Cortex of kidney (tissue), 1 donor: ENCODE measurements around the gene CTCFL.
"Not testable (repeated sequence)": the region's sequence is repeated elsewhere in the genome, so short reads cannot be mapped to it uniquely, and the experiment has no call there.

ENCODE experiments used
- DNase-seq: peaks from one replicate; lab custom pipeline; 2025; lab: John Stamatoyannopoulos, UW

CTCFL gene

DNA sequence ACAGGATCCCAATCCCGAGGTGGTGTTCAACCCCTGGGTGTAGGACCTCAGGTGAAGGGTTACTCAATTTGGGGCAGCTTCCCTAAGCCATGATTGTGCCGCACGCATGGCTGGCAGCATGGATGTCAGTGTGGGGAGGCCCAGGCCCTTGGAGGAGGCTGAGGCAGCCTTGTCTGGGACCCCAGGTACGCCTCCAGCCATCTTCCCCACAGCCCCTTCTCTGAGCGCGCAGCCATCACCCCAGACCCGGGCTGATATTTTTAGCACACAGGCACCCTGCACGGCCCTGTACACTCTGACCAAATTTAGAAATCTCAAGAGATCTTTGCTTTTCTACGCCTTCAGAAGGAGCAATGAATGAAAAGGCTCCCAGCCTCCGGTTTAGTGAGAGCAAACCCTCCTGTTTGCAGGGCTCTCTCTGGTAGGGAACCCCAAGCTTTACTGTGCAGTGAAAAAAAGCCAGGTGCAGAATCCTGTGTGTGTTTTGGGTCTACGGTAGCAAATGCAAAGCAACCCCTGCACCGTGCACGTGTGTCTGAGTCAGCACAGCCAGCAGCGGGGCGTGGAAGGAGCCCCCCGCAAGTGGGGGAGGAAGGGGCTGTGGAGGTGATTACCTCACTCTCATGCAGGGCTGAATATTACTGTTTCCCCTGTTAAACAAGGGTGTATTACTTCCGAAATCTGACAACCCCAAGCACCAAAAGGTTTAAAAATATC is 44.3 kb downstream of the CTCFL start:
- no peak for DNase-seq

DNA sequence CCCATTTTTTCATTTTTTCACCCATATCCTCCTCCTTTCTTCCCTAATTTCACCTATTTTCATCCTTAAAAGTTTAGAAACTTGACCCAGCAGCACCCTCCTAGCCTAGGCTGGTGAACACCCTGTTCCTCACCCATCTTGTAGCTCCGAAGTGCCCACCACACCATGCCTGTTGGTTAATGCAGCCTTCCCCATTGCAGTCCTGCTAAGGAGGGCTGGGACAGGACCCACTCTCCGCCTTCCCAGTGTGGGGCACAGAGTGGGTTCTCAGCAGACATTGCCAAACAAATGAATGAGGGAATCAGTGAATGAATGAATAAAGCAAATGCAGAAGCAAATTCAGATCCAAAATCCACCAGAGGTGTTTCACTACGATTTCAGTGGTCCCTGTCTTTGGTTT is 45.7 kb downstream of the CTCFL start:
- DNase-seq = no peak

DNA sequence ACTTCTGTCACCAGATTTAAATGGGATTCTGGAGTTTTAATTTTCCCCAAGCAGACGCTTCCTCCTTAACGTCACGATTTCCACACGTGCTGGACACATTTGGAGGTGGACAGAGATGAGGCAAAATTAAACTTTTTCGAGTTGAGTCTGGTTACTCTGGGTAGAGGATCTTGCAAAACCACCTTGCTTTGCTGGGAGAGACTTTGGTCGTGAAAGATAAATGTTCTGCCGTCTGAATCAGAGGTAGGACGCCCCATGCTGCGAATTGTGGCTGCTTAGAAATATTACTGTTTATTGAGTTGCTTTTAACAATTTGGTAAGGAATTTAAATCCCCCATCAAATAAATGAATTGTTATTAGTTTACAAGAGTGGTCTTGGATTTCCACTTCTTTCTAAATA is 46.8 kb downstream of the CTCFL start:
- no peak for DNase-seq

DNA sequence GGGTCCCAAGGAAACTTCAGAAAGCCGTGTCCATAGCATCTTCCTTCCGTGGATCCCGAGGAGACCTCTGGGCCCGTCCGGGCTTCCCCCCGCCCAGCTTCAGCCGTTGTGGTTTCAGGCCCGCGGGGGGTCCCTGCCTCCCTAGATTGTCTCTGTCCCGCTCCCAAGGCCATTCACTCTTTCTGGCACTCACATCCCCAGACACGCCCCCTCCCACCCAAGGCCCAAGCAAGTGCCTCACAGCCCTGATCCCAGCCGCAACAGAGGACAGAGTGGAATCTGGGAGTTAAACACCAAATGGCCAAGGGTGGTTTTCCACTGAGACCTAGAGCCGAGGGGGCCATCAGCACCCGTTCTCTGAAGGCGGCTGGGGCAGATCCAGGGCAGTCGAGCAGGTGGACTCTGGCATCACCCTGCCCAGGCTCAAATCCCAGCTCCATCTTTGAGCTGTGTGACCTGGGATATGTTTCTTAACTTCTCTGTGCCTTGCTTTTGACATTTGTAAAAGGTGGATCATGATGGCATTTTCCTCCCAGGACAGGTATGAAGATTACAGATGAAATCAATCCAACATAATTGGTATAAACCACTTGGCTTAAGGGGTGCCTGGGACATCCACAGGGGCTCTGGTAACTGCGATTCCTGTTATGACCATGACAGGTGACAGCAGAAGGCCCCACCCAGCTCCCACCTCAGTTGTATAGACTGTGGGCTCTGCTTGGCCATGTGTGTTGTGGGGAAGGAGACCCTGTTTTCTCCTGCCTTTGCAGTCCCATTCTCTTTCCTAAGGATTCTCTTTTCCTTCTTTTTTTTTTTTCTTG is 48.1 kb downstream of the CTCFL start:
- no peak for DNase-seq

DNA sequence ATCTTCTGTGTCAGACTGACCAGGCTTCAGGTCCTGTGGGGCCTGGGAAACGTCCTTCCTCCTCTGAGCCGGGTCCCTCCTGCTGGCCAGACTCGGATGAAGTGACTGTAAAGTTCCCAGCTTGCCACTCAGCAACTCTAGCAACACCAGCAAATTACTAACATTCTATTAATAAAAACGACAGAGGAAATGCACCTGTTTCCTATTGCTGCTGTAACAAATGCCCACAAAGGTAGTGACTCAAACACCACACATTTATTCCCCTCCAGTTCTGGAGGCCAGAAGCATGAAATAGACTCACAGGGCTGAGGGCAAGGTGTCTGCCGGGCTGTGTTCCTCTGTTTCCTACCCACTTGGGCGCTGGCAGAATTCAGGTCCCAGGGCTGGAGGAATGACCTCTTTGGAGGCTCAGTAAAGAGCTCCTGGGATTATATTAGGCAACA is 48.8 kb downstream of the CTCFL start:
- no peak for DNase-seq

DNA sequence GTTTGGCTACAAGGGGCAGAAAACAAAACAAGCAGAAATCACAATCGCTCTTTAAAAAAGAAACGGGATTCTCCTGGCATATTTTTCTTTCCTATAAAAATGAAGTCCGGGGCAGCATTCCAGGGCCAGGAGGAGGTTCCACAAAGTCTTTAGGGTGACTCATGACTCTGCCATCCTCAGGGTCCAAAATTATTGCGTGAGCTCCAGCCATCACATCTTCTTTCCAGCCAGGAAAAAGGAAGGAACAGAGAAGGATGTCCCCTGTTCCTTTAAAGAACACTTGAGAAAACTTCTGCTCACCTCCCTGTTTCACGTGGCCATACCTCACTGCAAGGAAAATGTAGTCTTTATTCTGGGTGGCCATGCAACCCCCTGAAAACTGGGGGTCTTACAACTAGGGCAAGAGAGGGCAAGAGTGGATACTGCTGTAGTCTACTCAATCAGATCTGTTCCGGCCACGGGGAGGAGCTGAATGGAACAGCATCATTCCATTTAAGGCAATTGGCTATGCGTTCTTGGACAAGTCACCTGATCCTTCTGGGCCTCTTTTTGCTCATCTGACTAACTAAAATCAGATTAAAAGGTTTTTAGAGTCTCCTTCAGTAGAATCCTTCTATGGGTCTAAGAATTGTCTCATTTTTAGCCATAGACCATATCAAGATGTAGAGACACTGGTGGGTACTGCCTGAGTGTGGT is 49.4 kb downstream of the CTCFL start:
- DNase-seq = no peak

DNA sequence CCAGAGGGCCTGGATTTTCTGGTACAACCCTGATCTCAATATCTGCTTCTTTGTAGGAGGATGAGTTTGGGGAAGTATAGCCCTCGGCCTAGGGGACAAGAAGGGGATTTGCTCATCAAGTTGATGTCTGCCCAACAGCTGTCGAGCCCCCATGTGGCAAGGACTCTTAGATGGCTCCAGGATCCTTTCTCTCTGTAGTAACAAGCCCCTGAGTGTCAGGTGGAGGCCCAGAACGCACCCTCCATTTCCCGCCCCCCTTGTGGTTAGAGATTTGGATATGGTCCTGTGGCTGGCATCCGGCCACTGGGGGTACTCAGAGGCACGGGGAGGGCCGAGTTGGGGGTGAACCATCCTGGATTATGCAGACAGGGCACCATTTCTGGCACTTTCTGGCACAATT is 50.1 kb downstream of the CTCFL start:
- no peak for DNase-seq

GRCh38 chr20:57474205-57474604 is 50.7 kb downstream of the CTCFL start:
- DNase-seq = no peak

GRCh38 chr20:57473246-57474048 is 51.5 kb downstream of the CTCFL start:
- DNase-seq = no peak

GRCh38 chr20:57472474-57472873 is 52.5 kb downstream of the CTCFL start:
- DNase-seq = not testable (repeated sequence)

GRCh38 chr20:57471496-57472372 is 53.2 kb downstream of the CTCFL start:
- no peak for DNase-seq

DNA sequence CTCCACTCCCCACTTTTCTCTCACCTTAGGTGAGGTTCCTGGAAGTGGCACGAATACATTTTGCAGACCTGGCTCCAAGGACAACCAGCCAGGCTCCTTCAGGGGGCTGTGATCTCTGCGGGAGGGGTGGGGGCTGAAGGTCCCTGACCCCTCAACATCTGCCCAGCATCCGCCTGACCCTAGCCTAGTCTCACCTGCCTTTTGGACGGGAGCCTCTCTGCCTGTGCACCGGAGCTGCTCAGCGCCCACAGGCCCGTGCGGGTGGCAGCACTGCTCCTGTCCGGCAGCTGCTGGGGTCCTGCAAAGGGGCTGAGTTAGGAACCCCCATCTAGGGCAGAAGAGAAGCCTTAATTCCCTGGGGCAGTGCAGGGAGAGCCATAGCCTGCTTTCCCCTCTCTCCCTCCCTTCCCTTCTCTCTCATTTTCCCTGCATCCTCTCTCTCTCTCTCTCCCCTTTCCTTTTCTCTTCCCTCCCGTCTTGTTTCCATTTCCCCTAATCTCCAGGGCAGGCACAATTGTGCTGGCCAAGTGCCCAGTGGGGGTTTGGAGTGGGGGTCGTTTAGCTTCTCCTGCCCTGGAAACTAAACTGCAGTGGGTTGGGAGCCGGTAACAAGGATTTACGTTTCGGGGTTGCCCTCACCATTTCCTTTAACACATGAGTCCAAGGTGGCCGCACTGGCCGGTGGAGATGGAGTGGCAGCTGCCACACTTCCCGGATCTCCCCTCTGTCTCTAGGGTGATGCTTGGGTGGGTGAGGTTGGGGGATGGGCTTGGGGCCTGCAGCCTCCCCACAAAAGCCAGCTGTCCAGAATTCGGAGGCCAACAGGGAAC is 54.1 kb downstream of the CTCFL start:
- no peak for DNase-seq

DNA sequence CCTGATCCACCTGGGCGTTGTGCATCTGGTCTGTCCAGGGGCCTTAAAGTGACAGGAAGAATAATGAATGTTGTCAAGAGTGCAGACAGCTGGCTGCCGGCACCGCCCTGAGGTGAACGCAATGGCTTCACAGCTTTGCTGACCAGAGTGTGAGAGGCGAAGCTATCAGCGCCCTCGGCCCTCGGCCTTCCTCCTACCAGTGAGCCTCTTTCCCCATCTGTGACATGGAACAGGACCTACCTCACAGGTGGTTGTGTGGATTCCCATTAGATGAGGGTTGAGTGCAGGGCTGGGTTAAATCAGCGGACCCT is 54.8 kb downstream of the CTCFL start:
- DNase-seq = no peak

DNA sequence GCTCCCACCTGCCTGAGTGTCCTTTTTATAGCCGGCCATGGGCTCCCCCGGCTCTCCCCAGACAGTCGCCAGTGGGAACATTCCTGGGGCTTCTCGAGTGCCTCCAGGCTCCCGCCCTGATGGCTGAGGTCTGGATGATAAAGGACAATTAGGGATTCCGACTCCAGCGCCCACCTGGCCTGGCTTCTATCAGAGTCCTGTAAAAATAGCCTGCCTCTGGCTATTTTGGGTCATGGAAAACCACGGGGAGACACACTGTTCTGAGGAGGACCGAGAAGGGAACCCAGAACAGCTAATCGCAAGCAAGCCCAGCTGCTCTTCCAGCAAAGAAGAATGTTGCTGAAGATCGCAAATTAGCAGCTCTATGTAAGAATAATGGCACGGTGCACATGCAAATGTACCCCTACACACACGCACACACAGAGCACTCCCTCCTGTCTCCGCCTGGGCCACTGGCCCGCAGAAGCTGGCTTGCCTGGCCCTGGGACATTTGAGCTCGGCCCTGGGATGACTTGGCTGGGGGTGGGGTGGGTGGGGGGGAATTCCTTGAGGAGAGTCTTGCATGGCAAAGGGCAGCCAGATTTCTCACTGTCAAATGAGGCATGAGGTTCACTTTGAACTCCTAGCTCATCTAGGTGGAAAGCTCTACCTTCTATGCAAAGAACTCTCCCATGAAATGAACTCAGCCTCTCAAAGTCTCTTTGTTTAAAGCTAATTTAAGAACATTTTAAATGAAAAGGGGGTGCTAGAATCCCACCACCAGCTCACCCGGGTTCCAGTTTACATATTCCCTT is 55.3 kb downstream of the CTCFL start:
- no peak for DNase-seq

DNA sequence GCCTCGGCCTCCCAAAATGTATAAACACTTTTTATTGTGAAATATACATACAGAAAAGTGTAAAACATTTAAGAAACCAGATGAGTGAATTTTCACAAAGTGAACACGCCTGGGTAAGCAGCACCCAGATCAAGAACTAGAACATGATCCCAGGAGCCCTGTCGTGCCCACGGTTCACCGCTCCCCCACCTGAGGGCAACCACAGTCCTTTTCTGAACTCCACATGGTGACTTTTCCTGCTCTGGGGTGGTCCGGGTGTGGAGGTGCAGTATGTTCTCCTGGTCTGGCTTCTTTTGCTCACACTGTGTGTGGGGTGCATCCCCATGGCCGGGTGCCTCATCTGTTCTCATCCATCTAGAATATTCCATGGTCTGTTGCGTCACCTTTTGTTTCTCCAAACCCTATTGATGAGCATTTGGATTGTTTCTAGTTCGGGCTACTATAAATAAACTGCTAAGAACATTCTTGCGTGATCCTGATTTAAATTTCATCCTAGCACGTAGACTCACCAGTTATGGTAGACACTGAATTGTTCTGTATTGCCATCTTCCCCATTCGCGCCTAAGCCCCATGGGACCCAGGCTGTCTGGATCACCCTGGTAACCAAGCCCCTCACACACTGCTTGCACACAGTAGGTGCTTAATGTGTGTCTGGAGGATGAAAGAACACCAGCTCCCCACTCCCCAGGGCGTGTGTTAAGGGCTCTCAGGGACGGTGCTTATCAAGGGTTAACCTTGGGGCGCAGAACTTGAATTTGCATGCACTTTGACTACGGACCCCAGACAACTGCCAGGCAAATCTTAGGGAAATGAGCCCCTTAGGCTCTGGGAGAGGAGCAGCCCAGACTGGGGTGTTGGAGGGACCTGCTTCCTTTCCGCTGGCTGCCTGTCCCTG is 56.2 kb downstream of the CTCFL start:
- no peak for DNase-seq

GRCh38 chr20:57467742-57468141 is 57.2 kb downstream of the CTCFL start:
- no peak for DNase-seq

- DNase-seq = no peak
Observed at GRCh38 chr20:57465943-57466342, 59.0 kb downstream of the CTCFL start.

GRCh38 chr20:57465486-57465885 is 59.5 kb downstream of the CTCFL start:
- no peak for DNase-seq
